Ascending aorta (tissue), 2 donors: ENCODE data around the gene IGSF10. TPM values are rescaled to one million over a fixed set of nuclear protein-coding genes. Genes with fewer than 3 reads are reported as not detected.

Source experiments
- DNase-seq, 2 donors: peaks; one replicate each; pipeline ENCODE4 v3.0.0-alpha.2; 2019; ENCODE audit warnings: low spot score in 2 of 2
- H3K27ac ChIP-seq, 2 donors: fragments of 200-600 bp; sonication (generic); one replicate each; pipeline ENCODE4 v1.5.1; 2016 to 2017; ENCODE audit warnings: mild to moderate bottlenecking in 1 of 2
- H3K27me3 ChIP-seq: fragments of 200-600 bp; sonication (generic); one replicate; pipeline ENCODE4 v1.5.1; 2017
- H3K36me3 ChIP-seq, 2 donors: fragments of 200-600 bp; sonication (generic); one replicate each; pipeline ENCODE4 v1.5.1; 2016
- H3K4me1 ChIP-seq, 2 donors: fragments of 200-600 bp; sonication (generic); one replicate each; pipeline ENCODE4 v1.5.1; 2016 to 2017; ENCODE audit warnings: mild to moderate bottlenecking in 1 of 2
- H3K4me3 ChIP-seq, 2 donors: fragments of 200-600 bp; sonication (generic); one replicate each; pipeline ENCODE4 v1.5.1; 2016 to 2017; ENCODE audit warnings: mild to moderate bottlenecking in 1 of 2
- H3K9me3 ChIP-seq, 2 donors: fragments of 200-600 bp; sonication (generic); one replicate each; pipeline ENCODE4 v1.5.1; 2016
- CTCF ChIP-seq, 3 experiments: fragments of 200-600 bp in 2 of 3; fragments of 450-650 bp in 1 of 3; sonication (generic) in 2 of 3; IDR thresholded peaks; one replicate each; pipeline ENCODE4 v1.5.1; 2016 to 2019; ENCODE audit warnings: antibody characterized with exemption in 3 of 3, mild to moderate bottlenecking in 1 of 3, moderate library complexity in 1 of 3
- intact Hi-C: fragments of 100-400 bp; cut with DNase I; formaldehyde crosslinking; loops from one replicate; pipeline ENCODE4 v1.15.1; 2023
- total RNA-seq: library from RNA; depleted of rRNA; stranded (reverse); fragments of >200 nt; gene quantifications from one replicate; pipeline ENCODE4 v1.1.0, GENCODE V29; 2016

Gene IGSF10
- total RNA-seq, 1 donor from 2014 or later = 1.7 TPM

- H3K36me3 ChIP-seq = no peaks in the 10 kb centered on the region
- intact Hi-C loops = no loop called here
- no peak for DNase-seq
- no peak overlapping the region for H3K27ac ChIP-seq
- no peaks in the 10 kb centered on the region for H3K4me1 ChIP-seq
- no peak overlapping the region for H3K4me3 ChIP-seq
- no peaks in the 10 kb centered on the region for H3K27me3 ChIP-seq
- H3K9me3 ChIP-seq = peaks cover 0 to 13% of the 10 kb centered on the region in 2 donors
- TF ChIP-seq CTCF (IDR thresholded peaks at IDR 0.05) = no peak
Measured at GRCh38 chr3:151480492-151480891, 19.6 kb upstream of the IGSF10 start.

- Histone ChIP-seq H3K4me3 (no peak overlapping the region), H3K9me3 (peaks cover 0 to 13% of the 10 kb centered on the region in 2 donors), H3K36me3 (no peaks in the 10 kb centered on the region), H3K27me3 (no peaks in the 10 kb centered on the region), H3K4me1 (no peaks in the 10 kb centered on the region), H3K27ac (no peak overlapping the region)
- TF ChIP-seq CTCF (IDR thresholded peaks at IDR 0.05) = no peak
- no peak for DNase-seq
- intact Hi-C loops = no loop called here
Measured at GRCh38 chr3:151479452-151479851, 18.6 kb upstream of the IGSF10 start.

- H3K36me3 ChIP-seq = no peaks in the 10 kb centered on the region
- TF ChIP-seq CTCF (IDR thresholded peaks at IDR 0.05) = no peak
- intact Hi-C loops = no loop called here
Measured at GRCh38 chr3:151478335-151478697, 17.5 kb upstream of the IGSF10 start.

GRCh38 chr3:151477591-151478334 lies 16.9 kb upstream of the IGSF10 start:
- TF ChIP-seq CTCF (IDR thresholded peaks at IDR 0.05) = no peak
- no peak overlapping the region for H3K4me3 ChIP-seq
- peaks cover 0 to 13% of the 10 kb centered on the region in 2 donors for H3K9me3 ChIP-seq
- no peak overlapping the region for H3K27ac ChIP-seq
- H3K36me3 ChIP-seq = no peaks in the 10 kb centered on the region
- DNase-seq = no peak
- no peaks in the 10 kb centered on the region for H3K4me1 ChIP-seq
- intact Hi-C loops = no loop called here
- no peaks in the 10 kb centered on the region for H3K27me3 ChIP-seq

More at GRCh38 chr3:151478335-151478697, 17.5 kb upstream of the IGSF10 start:
- Histone ChIP-seq H3K27ac (no peak overlapping the region), H3K4me3 (no peak overlapping the region), H3K27me3 (no peaks in the 10 kb centered on the region), H3K4me1 (no peaks in the 10 kb centered on the region), H3K9me3 (peaks cover 0 to 13% of the 10 kb centered on the region in 2 donors)
- DNase-seq = no peak

DNA sequence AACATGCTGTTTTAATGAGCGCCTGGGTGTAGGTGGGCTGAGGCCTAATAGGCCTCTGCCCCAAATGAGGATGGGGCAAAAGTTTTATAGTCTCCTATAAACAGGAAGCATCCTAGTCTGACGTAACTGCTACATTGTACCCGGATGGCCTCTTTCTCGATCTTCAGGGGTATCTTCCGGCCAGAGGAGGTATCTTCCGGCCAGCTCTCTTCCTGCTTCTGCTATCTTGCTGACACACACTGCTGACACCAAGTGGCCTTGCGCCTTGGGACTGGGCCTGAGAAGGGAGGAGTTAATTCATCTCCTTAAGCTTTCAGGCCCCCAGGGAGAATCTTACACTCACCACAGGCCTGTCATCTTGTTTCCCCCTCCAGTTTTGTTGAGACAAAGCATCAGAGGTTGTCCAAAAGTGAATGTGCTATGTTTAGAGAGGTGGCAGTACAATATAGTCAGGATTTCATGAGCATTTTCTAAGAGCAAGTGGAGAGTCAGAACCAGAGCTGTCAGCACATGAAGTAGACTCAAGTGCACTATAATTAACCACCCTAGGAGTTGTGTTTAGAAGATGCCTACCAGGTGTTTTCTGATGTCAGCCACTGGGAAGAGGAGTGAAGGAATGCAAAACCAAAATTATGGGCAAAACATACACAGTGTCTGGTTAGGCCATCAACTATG lies 15.6 kb upstream of the IGSF10 start:
- H3K9me3 ChIP-seq = peaks cover 0 to 1% of the 10 kb centered on the region in 2 donors
- TF ChIP-seq CTCF (IDR thresholded peaks at IDR 0.05) = no peak
- H3K4me1 ChIP-seq = no peaks in the 10 kb centered on the region
- H3K36me3 ChIP-seq = no peaks in the 10 kb centered on the region
- no peak overlapping the region for H3K27ac ChIP-seq
- H3K4me3 ChIP-seq = no peak overlapping the region
- H3K27me3 ChIP-seq = no peaks in the 10 kb centered on the region
- intact Hi-C loops = no loop called here
- DNase-seq = no peak
